GM06990 (cell line): ENCODE results near the gene SMAD6.

Source experiments
- DNase-seq: peaks from one replicate; pipeline ENCODE4 v3.0.0-alpha.2; 2011; ENCODE audit not compliant: insufficient read length; ENCODE audit errors: extremely low read depth
- H3K27me3 ChIP-seq: replicated peaks from 2 replicates; pipeline ENCODE4 v1.6.0; 2011; ENCODE audit warnings: low read length; ENCODE audit not compliant: control insufficient read depth, insufficient read depth
- H3K36me3 ChIP-seq: 2 replicates; pipeline ENCODE4 v1.5.1; 2011; ENCODE audit warnings: low read length; ENCODE audit not compliant: control insufficient read depth, insufficient read depth
- H3K4me3 ChIP-seq: replicated peaks from 2 replicates; pipeline ENCODE4 v1.5.1; 2011; ENCODE audit warnings: low read depth, mild to moderate bottlenecking, control low read depth, low read length
- TF ChIP-seq, protein P1 (sequence below): IDR thresholded peaks from 2 replicates; pipeline ENCODE4 v1.5.1; 2011; ENCODE audit warnings: low read length, control low read depth, mild to moderate bottlenecking, inconsistent platforms; ENCODE audit not compliant: insufficient read depth, poor library complexity, severe bottlenecking

Gene SMAD6

DNA sequence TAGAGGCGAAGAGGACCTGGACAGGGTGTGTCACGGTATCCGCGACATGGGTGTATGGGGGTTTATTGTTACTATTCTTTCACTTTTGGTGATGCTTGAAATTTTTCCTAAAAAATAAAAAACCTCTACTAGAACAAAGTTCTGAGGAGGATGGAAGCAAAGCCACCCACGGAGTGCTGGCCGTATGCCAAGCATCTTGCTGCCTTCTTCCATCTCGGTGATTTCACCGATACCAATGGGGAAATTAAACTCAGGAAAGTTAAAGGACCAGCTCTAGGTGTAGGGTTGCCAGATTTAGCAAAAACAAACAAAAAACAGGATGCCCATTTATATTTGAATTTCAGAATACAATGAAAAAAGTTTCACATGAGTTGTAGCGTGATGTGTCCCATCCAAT is 33.9 kb downstream of the SMAD6 start:
- Histone ChIP-seq H3K27me3 (peaks cover 1% of the 10 kb centered on the region; the same call in 1 of the 2 replicates), H3K36me3 (no peaks in the 10 kb centered on the region), H3K4me3 (no peak overlapping the region)
- DNase-seq = no peak
- TF ChIP-seq, protein P1, sequence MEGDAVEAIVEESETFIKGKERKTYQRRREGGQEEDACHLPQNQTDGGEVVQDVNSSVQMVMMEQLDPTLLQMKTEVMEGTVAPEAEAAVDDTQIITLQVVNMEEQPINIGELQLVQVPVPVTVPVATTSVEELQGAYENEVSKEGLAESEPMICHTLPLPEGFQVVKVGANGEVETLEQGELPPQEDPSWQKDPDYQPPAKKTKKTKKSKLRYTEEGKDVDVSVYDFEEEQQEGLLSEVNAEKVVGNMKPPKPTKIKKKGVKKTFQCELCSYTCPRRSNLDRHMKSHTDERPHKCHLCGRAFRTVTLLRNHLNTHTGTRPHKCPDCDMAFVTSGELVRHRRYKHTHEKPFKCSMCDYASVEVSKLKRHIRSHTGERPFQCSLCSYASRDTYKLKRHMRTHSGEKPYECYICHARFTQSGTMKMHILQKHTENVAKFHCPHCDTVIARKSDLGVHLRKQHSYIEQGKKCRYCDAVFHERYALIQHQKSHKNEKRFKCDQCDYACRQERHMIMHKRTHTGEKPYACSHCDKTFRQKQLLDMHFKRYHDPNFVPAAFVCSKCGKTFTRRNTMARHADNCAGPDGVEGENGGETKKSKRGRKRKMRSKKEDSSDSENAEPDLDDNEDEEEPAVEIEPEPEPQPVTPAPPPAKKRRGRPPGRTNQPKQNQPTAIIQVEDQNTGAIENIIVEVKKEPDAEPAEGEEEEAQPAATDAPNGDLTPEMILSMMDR = no peak

DNA sequence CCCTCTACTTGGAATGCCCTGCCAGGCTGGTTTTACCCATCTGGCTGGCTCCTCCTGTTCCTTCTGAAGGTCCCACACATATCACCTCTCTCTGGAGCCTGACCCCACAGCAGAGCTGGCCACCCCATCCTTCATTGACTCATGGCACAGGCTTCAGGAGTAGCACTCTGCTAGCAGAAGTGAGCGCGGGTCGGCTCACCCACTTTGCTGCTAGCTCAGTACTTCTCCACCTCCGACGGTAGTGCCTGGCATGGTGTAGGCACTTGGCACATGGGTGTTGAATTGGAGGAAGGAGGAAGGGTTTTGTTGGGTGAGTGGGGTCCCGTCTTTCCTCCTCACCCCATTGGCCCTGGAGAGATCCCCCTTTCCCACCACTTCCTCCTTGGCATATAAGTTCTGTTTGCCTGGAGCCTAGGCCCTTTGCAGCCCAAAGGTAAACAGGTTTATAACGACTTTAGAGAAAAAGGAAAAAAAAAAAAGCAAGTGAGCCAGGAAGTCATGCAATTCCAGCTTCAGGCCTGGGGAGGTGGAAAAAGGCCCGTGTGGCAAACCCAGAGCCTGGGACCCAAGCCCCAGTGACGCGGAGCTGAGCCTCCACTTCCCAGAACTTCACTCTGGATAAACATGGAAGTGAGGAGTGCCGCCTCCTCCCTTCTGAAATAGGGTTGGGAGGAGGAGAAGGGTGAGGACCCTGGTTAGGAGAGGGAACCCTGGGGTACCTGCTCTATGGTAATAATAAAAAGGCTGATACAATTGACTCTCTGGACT is 35.4 kb downstream of the SMAD6 start:
- no peak for DNase-seq
- peaks cover 1% of the 10 kb centered on the region; the same call in 1 of the 2 replicates for H3K27me3 ChIP-seq
- no peak overlapping the region for H3K4me3 ChIP-seq
- TF ChIP-seq, protein P1 = no peak
- H3K36me3 ChIP-seq = no peaks in the 10 kb centered on the region

DNA sequence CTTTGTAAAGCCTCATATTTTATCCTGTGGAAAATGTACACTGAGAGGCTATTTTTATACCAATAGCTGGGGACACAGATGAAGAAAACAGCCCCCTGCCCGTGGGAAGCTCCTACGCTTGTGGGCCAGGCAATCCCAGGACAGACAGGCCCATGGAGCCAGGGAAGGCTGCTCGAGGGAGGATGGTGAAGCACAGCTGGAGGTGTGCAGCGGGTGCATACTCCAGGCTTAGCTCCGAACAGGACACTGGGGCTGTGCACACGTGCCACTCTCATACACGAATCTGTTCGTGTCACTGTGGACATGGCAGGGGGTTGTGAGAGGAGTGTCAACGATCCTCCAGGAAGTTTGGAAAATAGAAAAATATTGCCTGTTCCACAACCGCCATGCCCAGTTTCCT is 36.1 kb downstream of the SMAD6 start:
- Histone ChIP-seq H3K27me3 (peaks cover 1% of the 10 kb centered on the region; the same call in 1 of the 2 replicates), H3K4me3 (no peak overlapping the region), H3K36me3 (no peaks in the 10 kb centered on the region)
- TF ChIP-seq, protein P1 = no peak
- DNase-seq = no peak

DNA sequence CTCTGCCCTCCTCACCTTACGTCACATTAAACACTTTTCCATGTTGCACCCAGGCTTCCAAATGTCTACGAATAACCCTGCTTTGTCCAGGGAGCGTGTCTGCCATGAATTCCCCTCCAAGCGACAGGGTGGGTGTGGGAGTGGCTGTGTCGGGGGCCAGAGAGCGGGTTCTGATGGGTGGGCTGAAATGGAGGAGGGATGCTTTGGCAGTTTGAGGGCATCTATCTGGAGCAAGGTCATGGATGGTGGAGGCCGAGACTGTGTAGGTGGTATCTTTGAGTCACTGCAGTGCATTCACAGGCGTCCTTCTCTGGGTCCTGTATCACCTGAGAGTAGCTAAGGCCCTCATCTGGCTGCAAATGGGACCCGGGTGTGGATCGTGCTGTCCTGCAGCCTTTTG is 36.6 kb downstream of the SMAD6 start:
- Histone ChIP-seq H3K27me3 (peaks cover 1% of the 10 kb centered on the region; the same call in 1 of the 2 replicates), H3K4me3 (no peak overlapping the region), H3K36me3 (no peaks in the 10 kb centered on the region)
- DNase-seq = no peak
- TF ChIP-seq, protein P1 = no peak

DNA sequence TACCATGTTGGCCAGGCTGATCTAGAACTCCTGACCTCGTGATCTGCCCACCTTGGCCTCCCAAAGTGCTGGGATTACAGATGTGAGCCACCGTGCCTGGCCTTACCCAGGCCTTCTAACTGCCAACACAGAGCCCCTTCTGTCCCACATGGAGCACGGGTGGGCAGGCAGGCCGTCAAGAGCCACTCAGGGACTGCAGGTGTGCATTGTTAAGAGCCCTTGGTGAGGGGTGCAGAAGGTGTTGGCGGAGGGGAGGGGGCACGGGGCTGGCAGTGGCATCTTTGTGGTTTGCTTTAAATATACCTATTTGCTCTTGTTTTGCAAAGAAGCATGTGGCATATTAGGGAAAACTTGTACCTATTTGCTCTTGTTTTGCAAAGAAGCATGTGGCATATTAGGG is 37.3 kb downstream of the SMAD6 start:
- Histone ChIP-seq H3K27me3 (peaks cover 1% of the 10 kb centered on the region; the same call in 1 of the 2 replicates), H3K4me3 (no peak overlapping the region), H3K36me3 (no peaks in the 10 kb centered on the region)
- TF ChIP-seq, protein P1 = no peak
- no peak for DNase-seq

DNA sequence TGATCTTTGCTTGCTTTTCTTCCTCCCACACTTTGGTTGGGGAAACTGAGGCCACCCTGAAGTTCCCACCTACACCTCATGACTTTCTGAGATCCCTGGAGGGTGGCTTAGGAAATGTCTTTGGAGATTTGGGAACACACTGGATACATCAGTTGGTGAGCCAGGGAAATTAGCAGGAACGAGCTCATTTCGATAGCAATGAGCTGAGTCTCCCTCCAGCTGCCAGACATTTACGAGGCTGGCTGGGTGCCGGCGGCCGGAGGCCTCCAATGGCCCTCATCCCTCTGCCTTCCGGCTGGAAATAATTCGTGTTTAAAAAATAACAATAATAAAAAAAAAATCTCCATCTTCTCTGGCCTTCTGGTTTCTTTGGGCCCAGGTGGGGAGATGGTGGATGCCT is 38.8 kb downstream of the SMAD6 start:
- Histone ChIP-seq H3K4me3 (no peak overlapping the region), H3K36me3 (no peaks in the 10 kb centered on the region), H3K27me3 (no peaks in the 10 kb centered on the region)
- TF ChIP-seq, protein P1 = no peak
- DNase-seq = no peak
